Islet precursor cell (in vitro differentiated cells): ENCODE data around the gene RING1.

Experiments
- DNase-seq: peaks from one replicate; pipeline ENCODE4 v3.0.0-alpha.2; 2018

The RING1 gene

GRCh38 chr6:33193619-33194018 is 14.7 kb upstream of the RING1 start:
- no peak for DNase-seq

- DNase-seq: no peak
Measured at GRCh38 chr6:33194431-33194979, 13.8 kb upstream of the RING1 start.

GRCh38 chr6:33195304-33196165 is 12.8 kb upstream of the RING1 start:
- no peak for DNase-seq

GRCh38 chr6:33197431-33198048 is 10.8 kb upstream of the RING1 start:
- peak; percentile 85 for DNase-seq

- no peak for DNase-seq
Measured at GRCh38 chr6:33198159-33198852, 10.0 kb upstream of the RING1 start.

GRCh38 chr6:33198853-33199436 is 9.4 kb upstream of the RING1 start:
- no peak for DNase-seq

GRCh38 chr6:33199687-33200218 is 8.5 kb upstream of the RING1 start:
- peak; percentile 96 for DNase-seq

GRCh38 chr6:33200219-33201146 is 7.8 kb upstream of the RING1 start, which contains the start of the genes RXRB and SLC39A7:
Gene RXRB (minus strand): TSS chr6:33200665. CDS start chr6:33200476, 189 bp downstream.
Gene SLC39A7 (plus strand): TSS chr6:33200867. CDS start chr6:33201246, 379 bp downstream.
- peak; percentile 100 for DNase-seq

- DNase-seq: peak; percentile 39
Measured at GRCh38 chr6:33201147-33201545, 7.2 kb upstream of the RING1 start.

- DNase-seq: no peak
Measured at GRCh38 chr6:33201935-33202334, 6.4 kb upstream of the RING1 start.

- DNase-seq: no peak
Measured at GRCh38 chr6:33202799-33203198, 5.5 kb upstream of the RING1 start.

- no peak for DNase-seq
Measured at GRCh38 chr6:33203443-33204164, 4.7 kb upstream of the RING1 start.

GRCh38 chr6:33204165-33204414 is 4.2 kb upstream of the RING1 start:
- DNase-seq: no peak

GRCh38 chr6:33204415-33205190 is 3.7 kb upstream of the RING1 start, which contains the start of gene HSD17B8:
Gene HSD17B8 (plus strand): TSS chr6:33204655. CDS start chr6:33204669, 14 bp downstream.
- DNase-seq: peak; percentile 95

- peak; percentile 89 for DNase-seq
Measured at GRCh38 chr6:33205191-33206026, 2.9 kb upstream of the RING1 start.

GRCh38 chr6:33206027-33206863 is 2.1 kb upstream of the RING1 start:
- DNase-seq: no peak

GRCh38 chr6:33206864-33207551 is 1.3 kb upstream of the RING1 start:
- DNase-seq: no peak
